ENCODE results near the gene ENPP5. TPM values are rescaled to one million over a fixed set of nuclear protein-coding genes. Genes with fewer than 3 reads are reported as not detected.

The ENPP5 gene
- total and polyA plus RNA-seq, 10 of the 15 experiments (the other 5 are each of a cell fraction or from before 2014, with no cell fraction given): 0.05 to 0.07 TPM; not detected in 8

- no TSS peak for BruUV-seq (replicated peaks)
- CTCF ChIA-PET: no interaction called here
- Histone ChIP-seq H3K4me2 (ENCODE audit: control insufficient read depth, insufficient read depth) (no peak overlapping the region), H3K4me1 (ENCODE audit: control insufficient read depth, insufficient read depth, low read length) (peaks cover 14% of the 10 kb centered on the region), H3K9me3 (replicated peaks; ENCODE audit: control insufficient read depth, insufficient read depth, low read length) (no peaks in the 10 kb centered on the region), H3K9ac (ENCODE audit: control insufficient read depth, insufficient read depth, low read length) (no peak overlapping the region), H3K79me2 (ENCODE audit: control insufficient read depth, insufficient read depth, low read length) (no peaks in the 10 kb centered on the region), H3K36me3 (ENCODE audit: control insufficient read depth in 2 of 2, insufficient read depth in 2 of 2, low read length in 1 of 2) (no peaks in the 10 kb centered on the region), H3K27me3 (replicated peaks in 1 of 2; ENCODE audit: control insufficient read depth in 2 of 2, insufficient read depth in 2 of 2, low read length in 1 of 2) (peaks cover 0 to 6% of the 10 kb centered on the region in 2 experiments; a peak in 2 of 4 replicates), H2AFZ (ENCODE audit: control insufficient read depth, low read depth, low read length) (no peak overlapping the region), H4K20me1 (ENCODE audit: control insufficient read depth, insufficient read depth) (no peaks in the 10 kb centered on the region), H3K4me3 (no peak overlapping the region), H3K27ac (ENCODE audit: control insufficient read depth, insufficient read depth) (no peak overlapping the region)
- SMC1A ChIA-PET (ENCODE audit: uncharacterized antibody, unreplicated experiment): interaction anchor here (1.0 to 1.3 kb wide), 2 partner anchors 9 to 50 kb away, joined by 4 read pairs; no protein-coding TSS in a partner anchor
- 31% methylated on average over 4 of the region's 4 CpGs for WGBS (ENCODE audit: insufficient coverage, insufficient replicate concordance, low lambda C conversion rate, missing lambda C conversion rate)
- in situ Hi-C loops (cut with MboI) (no loop called here), intact Hi-C loops (cut with micrococcal nuclease; ENCODE audit: unreplicated experiment) (no loop called here)
- ATAC-seq (no peak), FAIRE-seq (no peak), DNase-seq (ENCODE audit: low read depth, low spot score) (no peak)
- RAD21 ChIA-PET (ENCODE audit: unreplicated experiment): no interaction called here
- POLR2A ChIA-PET: no interaction called here
- TF ChIP-seq E2F4 (IDR thresholded peaks at IDR 0.05; ENCODE audit: low read depth, low read length) (no peak), CREB1 (IDR thresholded peaks at IDR 0.05; ENCODE audit: low read depth) (no peak), SIN3A (IDR thresholded peaks at IDR 0.05; ENCODE audit: low read depth, low read length) (no peak), PKNOX1 (IDR thresholded peaks at IDR 0.05) (no peak), SUPT20H (IDR thresholded peaks at IDR 0.05; ENCODE audit: borderline replicate concordance, control insufficient read depth, low read depth, low read length) (no peak), POLR2AphosphoS5 (IDR thresholded peaks at IDR 0.05; ENCODE audit: low read length) (no peak), WRNIP1 (IDR thresholded peaks at IDR 0.05; ENCODE audit: borderline replicate concordance, low read depth, low read length) (no peak), SRF (IDR thresholded peaks at IDR 0.05; ENCODE audit: low read depth in 2 of 2, low read length in 2 of 2) (no peak), YY1 (IDR thresholded peaks at IDR 0.05; ENCODE audit: low read depth, low read length) (no peak)
Observed at GRCh38 chr6:46172176-46172575, 1.4 kb upstream of the ENPP5 start.
